Central memory CD4-positive, alpha-beta T cell (primary cell): ENCODE results near the gene ERC2.

ENCODE experiments used
- DNase-seq: peaks from one replicate; pipeline ENCODE4 v3.0.0; 2022

ERC2 gene

DNA sequence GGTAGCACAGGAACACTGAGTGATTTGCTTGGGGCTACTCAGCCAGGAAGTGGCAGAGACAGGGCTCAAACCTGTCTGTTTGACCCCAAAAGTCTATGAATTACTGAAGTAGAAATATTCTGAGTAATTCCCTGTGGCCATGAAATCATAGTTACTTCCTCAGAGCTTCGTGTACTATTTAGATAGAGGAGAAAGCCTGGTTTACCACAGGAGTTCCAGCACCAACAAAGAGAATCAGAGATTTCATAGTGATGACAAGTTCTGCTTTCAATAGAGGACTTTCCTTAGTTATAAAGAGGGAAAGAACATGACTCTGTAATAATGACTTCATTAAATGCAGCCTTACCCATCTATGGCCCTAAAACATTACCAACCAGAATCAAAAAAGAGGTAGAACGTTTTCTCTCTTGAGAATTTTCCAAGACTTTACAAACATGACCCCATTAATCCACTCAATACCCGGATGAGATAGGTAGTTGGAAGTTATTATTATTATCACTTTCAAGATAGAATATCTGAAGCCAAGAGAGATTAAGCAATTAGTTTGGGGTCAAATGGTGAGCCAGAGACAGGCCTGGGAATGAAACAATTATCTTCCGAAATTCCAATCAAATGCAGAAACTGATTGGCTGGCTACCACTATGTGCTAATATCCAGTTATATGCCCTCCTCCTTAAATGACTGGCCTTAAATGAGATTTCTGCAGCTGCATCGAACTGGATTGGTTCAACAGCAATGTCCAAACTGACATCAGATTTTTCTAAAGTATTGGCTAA is 967.5 kb downstream of the ERC2 start:
- no peak for DNase-seq

DNA sequence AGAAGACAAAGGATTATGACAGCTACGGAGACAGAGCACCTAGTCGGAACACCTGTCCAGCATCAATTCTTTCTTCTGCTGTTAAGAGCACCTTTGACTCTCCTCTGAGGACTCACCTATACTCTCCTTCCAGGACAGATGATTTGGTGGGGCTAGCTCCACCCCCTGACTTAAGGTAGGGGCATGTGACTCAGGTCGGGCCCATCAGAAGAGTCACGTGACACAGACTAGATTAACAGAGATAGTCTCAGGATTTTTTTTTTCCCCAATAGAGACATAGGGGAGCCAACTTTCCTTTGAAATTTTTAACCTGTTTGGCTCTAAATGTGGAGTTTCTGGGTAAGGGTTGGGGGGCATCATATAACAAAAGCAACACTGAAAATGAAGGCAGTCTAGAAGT is 969.7 kb downstream of the ERC2 start:
- DNase-seq = no peak

DNA sequence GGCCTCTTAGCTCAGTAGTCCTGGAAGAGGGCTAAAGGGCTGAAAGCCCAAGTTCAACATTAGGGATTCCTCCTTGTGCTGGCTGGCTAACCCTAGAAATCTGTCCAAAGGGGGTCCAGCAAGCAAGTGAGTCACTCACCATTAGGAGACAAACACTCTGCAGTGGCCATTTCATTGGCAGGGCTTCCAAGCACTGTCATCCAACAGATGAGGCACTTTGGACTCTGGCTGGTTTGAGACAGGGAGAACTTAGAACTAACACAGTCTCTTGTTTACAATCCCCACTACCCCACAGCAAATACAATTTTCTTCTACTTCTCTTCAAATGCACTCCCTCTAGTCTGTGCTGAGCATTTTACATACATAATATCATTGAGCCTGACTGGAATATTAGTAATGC is 971.0 kb downstream of the ERC2 start:
- DNase-seq = no peak

DNA sequence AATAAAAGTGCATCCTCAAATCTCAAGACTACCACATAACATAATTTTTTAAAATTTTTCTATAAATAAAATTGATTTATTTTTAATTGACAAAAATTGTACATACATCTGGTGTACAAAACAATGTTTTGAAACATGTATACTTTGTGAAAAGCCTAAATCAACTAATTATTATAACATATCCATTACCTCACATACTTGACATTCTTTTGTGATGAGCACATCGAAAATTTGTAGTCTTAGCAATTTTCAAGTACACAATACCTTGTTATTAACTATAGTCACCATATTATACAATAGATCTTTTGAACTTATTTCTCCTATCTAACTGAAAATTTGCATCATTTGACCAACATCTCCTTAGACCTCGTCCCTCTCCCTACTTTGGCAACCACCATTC is 973.3 kb downstream of the ERC2 start:
- no peak for DNase-seq

DNA sequence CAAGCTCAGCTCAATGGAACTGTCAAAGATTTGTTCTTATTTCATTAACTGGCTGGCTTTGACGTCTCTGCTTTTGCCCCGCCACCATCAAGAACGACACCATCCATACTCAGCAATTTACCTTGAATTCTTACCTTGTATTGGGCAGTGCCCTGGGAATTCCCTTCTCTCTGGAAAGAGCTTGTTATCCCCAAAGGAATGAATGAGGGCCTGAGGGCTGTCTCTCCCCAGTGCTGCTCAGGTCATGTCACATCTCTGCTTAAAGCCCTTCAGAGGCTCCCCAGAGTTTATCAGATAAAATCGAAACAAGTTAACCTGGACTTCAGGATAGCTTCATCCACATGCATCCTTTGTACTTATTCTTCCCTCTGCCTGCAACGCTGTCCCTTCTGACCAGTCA is 975.3 kb downstream of the ERC2 start:
- DNase-seq = no peak

DNA sequence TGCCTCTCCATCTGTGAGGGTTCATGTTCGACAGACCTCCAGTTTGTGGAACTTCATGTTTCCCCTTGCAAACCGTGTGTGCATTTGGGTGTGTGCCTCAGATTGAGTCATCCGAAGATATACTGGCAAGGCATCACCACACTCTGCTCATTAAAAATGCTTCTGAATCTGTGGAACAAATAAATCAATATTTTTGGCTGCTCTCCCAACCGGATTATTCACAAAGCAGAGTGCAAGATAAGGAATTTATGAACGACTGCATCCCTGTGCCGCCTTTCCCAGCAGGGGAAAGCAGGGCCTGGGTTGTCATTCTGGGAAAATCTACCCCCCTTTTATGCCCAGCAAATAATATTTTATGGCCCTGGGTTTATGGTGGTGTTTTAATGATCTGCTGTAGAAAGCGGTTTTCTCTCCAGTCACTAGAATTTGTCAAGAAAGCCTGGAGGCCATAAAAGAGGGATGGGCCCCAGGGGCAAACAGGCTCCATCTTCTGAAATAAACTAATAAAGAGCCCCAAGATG is 976.9 kb downstream of the ERC2 start:
- DNase-seq = no peak

DNA sequence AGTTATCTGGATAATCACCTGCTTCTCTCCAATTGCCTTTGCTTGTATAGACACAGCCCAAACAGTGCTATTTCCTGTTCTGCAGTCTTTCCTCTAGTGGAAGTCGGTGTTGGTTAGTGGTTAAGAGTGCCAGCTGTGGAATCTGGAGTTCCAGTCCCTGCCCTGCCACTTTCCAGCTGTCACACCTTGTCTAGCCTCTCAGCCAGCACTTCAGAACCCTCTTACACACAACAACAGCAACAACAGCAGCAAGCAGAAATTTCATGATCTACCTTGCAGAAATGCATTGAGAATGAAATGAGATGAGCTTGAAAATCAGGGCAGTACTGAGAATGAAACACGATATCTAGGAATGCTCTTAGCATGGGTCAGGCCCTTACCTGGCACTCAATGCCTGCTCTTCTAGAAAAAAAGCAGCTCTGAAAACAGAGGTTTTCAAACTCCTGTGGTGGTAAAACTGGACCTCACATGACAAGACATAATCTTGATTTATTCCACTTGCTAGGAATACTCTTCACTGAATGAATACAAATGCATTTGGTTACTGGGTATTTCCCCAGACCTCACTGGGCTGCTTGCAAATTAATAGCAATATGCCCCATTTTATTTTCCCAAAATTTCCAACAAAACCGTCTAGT is 977.9 kb downstream of the ERC2 start:
- no peak for DNase-seq

DNA sequence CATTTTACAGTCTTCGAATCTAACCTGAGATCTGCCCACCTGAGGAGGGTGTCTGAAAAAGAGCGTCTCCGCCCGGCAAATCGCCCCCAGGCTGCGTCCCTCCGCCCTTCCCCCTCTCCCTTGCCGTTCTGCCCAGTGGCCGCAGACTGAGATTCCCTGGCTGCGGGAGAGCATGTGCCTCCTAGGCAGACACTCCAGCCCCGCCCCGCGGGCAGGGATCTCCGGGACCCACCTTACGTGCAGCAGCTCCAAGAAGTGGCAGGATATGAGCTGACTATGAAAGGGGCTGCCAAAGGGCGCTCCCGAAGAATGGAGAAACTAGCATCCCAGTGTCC is 978.5 kb downstream of the ERC2 start:
- no peak for DNase-seq

DNA sequence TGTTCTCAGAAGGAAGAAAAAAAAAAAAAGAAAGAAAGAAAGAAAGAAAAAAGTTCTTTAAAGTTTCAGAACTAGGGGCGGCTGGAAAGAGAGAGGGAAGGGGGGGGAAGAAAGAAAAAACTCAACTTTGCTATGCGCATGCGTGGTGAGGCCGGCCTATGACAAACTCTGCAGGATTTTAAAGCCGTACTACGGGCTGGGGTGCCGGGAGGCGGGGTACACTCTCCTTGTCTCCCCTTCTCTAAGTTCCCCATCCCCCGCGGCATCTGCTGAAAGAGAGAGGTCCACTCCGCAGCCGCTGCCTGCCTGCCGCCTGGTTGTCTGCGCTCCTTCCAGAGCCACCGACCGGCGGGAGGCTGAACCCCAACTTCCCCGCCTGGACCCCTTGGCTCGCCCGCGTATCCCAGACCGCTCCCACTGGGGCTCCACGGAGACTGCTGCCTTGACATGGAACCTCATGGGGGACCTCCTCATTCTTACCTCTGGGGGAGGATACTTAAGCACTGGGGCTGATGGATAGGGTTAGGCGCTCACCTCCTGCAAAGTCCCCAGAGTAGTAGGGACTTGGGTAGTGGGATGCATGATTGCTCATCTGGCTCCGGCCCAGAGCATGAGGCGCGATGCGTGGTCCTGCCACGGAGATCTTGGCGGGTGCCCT is 979.7 kb downstream of the ERC2 start:
- no peak for DNase-seq

DNA sequence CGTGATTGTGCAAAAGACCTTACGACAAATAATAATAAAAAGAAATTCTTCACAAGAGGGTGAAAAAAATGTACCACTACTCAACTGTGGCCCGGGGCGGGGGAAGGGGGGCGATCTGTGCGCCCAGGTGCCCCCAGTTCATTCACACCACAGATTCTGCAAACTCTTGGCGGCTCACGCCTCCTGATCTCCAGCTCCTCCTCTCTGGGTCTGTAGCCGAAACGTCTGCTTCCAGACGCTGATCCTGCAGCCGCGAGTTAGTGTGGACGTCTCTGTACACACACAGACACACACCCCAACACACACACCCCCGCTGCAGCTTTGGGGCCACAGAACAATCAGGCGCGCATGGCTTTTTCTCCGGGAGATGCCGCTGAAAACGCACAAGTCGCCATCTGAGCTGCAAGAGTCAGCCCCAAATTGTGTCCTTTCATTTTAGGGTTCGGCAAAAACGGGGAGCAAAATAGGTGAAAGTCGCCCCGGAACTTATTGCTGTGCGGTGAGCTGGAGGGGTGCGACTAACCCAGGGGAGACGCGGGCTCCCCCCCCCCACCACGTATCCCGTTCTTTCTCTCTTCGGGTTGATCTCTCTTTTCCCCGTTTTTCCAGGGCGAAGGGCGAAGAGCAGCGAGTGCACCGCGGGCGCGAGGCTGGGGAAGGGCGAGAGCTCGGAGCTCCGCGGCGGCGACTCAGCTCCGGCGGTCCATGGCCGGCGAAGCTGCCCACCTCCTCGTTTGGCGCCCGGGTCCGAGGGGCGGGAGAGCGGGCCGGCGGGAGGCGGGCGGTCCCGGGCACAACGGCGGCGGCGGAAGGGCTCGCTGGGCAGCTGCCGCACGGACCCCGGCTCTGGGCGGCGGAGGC is 980.7 kb downstream of the ERC2 start:
- DNase-seq = no peak

DNA sequence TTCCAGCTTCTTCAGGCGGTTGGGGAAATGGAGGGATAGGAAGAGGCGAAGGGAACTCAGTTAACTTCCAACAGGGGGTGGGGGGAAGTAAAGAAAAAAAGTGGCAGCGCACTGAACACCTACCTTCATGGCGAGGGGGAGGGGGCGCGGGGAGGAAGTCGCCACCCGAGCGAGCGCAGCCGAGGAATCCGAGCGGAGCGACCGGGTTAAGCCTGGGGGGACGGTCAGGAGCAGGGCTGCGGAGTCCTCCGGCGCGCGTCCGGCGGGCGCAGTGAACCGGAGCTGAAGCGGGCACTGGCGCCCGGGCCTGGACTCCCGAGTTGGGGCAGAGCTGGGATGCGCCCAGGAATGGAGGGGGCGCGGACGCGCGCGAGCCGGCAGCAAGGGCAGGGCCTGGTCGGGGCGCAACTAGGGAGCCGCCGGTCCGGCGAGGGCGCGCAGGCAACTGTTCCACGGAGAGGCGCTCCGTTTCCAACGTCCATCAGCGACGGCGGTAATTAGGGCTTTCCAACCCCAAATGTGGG is 981.3 kb downstream of the ERC2 start, which contains the start of gene WNT5A:
Gene WNT5A (minus strand): TSS at position 450 of the 524 bp plus-strand sequence. CDS start 321 bp downstream, at position 129.
- no peak for DNase-seq

DNA sequence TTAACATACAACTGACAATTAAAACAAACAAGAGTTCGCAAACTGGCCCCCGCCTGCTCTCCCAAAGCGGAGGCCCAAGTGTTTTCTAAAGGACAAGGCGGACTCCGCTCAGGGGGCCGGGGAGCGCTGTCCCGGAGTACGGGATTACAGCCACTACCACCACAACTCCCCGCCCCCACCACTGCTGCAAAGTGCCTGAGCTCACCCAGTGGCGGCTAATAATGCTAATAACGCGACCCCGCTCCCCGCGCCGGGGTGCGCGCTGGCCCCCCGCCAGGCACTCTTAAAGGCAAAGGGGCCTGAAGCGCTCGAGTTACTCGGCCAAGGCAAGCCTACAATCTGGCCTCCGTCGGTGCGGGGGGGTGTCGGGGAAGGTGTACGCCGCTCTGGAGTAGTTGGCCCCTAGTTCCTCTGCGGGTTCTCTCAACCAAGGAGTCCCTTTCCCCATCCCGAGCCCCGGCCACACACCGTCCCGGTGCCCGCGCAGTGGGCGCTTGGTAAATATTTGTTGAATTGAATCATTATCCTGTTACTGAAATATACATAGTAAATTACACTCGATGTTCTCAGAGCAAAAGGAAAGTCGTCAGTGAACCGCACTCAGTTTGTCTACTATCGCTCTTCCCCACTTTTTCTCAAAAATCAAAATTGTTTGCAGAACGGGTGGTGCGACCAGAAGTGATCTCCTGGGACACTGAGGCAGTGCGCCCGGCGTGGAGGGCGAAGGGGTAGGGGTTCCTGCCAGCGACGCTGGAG is 982.0 kb downstream of the ERC2 start:
- no peak for DNase-seq

DNA sequence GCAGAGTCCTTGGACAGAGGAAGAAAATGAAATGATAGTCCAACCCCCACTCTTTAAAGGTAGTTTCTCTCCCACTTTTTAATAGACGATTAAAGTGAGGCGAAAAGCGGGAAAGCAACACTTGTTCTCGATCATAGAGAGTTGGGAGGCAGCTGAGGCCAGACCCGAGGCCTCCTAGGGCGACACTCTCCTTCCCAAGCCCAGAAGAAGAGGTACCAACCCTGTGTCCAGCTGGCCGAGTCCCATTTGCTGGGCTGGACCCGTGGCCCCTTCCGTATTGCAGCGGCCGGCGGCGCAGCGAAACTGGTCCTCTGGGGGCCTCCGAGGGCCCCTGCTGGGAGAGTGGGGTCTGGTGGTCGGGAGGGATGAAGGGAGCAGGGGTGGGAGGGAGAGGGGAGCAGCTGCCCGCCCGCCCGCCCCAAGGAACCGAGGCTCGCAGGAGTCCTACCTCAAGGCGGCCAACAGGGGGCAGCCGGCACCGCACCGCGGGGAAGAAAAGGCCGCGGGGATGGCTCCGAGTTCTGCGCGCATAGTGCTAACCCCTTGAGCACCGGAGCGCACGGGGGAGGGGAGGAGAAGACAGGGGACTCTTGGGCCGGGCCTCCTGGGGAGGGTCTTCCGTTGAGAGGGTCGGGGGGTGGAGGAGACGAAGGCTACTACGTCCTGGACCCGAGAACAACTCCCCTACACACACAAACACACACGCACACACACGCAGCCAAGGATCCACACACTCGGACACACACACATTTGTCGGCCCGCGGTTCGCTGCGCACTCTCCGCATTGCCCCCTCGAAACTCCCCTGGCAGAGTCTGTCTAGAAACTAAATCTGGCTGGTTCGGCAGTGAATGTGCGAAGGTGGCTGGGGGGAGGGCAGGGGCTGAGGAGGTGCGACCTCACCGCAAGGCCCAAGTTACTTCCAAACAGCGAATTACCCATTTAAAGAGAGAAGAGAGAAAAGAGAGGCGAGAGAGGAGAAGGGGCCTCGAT is 983.2 kb downstream of the ERC2 start:
- DNase-seq = no peak

DNA sequence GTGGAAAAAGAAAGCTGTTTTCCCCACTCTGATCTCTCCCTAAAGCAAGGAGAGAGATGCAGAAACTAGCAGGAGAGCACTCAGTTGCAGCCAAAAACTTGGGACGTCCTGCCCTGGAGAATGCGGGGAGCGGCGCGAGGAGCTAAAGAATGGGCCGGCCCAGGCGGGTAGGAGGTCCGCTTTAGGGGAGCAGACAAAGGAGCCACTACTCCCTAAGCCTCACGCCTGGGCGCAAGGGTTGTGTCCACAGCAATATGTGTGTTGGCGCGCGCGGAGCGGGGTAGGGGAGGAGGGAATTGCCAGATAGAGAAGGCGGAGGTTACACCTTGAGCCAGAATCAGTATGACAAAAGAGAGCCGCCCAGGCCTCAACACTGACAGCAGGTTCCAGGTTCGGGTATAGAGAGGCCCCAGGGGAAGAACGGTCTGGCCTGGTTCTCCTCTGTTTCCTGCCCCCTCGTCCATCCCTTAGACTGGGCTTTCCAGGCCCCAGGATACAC is 984.0 kb downstream of the ERC2 start:
- no peak for DNase-seq

DNA sequence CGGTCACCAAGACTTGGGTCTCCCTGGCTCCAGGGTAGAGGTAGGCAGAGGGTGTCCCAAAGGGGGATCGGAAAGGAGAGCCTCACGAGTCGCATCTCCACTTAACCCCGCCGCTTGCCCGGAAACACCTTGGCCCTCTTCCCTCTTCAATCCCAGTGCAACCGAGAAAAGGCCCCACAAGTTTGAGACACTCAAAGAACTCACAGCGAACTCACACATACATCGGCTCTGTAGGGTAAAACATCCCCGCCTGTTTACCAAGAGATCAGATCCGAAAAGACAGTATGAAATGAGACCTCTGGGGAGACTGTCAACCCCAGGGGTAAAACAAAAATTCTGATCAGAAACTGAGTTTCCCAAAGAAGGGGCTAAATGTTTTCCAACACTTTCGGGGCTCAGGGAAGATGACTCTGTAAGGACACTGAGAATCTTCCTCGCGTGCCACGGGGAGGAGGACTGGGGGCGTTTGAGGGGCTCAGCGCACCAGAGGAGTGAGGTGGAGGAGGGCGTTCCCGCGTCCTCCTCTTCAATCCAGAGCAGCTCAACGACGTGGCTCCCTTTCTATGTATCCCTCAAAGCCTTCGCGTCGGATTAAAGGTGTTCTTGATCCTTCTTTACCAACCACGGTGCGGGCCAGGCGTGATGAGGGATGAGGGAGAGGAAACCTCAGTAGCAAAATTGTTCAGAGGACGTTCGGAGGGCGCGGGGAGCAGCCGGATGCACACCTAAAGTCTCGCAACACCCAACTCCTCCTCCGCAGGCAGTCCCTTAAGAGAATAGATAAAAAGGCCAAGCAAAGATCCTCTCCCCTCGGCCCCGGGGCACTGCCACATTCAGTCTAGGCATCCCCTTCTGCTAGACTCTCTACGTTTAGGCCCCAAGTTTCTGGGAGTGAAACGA is 984.8 kb downstream of the ERC2 start:
- no peak for DNase-seq

DNA sequence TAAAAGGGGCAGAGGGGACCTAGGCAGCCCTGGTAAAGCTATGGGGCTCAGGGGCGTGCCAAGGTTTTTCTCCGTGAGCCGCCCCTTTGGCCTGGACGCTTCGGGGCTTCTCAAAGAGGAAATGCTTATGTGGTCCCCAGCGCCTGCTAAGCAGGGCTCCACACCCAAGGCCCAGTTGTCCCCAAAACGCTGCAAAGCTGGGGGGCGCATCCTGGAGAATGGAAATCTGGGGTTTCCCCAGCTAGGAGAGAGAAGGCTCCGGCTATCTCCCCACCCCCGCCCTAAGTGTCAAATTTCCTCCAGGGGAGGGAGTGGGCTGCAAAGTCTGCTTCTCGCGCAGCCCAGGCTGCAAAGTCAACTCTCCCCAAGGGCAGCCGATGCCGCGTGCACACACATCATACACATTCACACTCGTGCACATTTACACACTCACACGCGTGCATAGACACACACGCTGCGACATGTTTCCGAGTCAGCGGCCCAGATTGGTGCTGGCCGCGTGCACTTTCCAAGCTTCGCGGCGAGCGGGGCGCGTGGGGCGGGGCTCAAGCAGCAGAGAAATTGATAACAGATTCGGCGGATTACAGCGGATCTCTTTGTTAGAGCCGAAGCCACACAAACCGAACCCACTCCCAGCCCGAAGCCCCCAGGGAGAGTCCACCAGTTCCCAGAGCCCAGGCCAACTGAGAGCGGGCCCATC is 985.6 kb downstream of the ERC2 start:
- no peak for DNase-seq

DNA sequence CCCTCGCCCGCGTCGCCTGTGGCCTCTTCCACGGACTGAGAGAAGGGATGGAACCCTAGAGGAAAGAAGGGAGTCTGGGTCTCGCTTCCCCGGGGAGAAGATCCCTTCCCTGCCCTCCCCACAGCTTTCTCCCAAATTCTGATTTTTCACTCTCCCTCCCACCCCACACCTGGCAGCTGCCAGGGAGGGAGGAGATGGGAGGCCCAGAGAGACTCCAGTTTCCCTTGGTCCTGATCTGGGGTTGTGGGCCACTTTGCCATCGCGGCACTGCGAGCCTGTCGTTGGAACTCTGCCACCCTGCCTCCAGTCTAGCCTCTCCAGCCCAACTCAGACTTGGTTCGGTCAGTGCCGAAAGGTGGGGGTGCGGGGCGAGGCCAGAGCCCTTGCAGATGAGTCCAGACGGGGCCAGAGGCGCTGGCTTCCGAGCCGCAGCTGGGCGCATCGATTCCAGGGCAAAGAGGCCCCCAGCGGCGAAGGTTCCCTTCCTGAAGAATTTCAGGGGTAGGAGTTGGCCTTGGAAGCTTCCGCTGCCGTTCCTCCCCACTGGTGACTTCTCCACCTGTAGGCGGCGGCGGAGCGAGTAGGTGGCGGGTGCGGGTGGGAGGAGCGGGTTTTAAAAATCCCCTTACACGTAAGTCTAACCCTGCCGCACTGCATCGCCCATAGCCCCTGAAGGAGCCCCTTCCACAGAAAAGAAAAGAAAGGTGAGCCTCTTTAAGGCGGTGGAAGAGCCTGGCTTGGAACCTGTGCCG is 986.3 kb downstream of the ERC2 start:
- no peak for DNase-seq
